GM12878 (cell line): ENCODE data around the gene SPOCD1.

ENCODE experiments used
- E2F4 ChIP-seq: IDR thresholded peaks from 2 replicates; pipeline ENCODE4 v1.6.1; 2012; ENCODE audit warnings: low read depth, low read length, improper control_type of control experiment
- FOS ChIP-seq: IDR thresholded peaks from 3 replicates; pipeline ENCODE4 v1.6.1; 2011; ENCODE audit warnings: borderline replicate concordance; ENCODE audit not compliant: insufficient read length; ENCODE audit errors: extremely low read depth
- LARP7 ChIP-seq: fragments of 450-650 bp; IDR thresholded peaks from 2 replicates; pipeline ENCODE4 v1.6.1; 2017; ENCODE audit warnings: mild to moderate bottlenecking
- MTA3 ChIP-seq: IDR thresholded peaks from 2 replicates; pipeline ENCODE4 v1.6.1; 2012; ENCODE audit warnings: low read length, inconsistent platforms, borderline replicate concordance
- NFYB ChIP-seq: IDR thresholded peaks from 2 replicates; pipeline ENCODE4 v1.6.1; 2011; ENCODE audit warnings: low read depth, mild to moderate bottlenecking, low read length, improper control_type of control experiment, moderate library complexity; ENCODE audit not compliant: insufficient read depth
- RAD21 ChIP-seq: IDR thresholded peaks from 2 replicates; pipeline ENCODE4 v1.6.1; 2011; ENCODE audit warnings: mild to moderate bottlenecking, low read depth, low read length, moderate library complexity; ENCODE audit not compliant: insufficient read depth
- SIN3A ChIP-seq: IDR thresholded peaks from 2 replicates; pipeline ENCODE4 v1.6.1; 2012; ENCODE audit warnings: low read depth, low read length, improper control_type of control experiment

- no peak for TF ChIP-seq NFYB
- TF ChIP-seq E2F4, result no peak
- TF ChIP-seq LARP7, result no peak
- TF ChIP-seq FOS, result no peak
- no peak for TF ChIP-seq SIN3A
- TF ChIP-seq RAD21, result no peak
- TF ChIP-seq MTA3, result no peak
Observed at GRCh38 chr1:31809698-31810097, 6.1 kb downstream of the SPOCD1 start.
